Measurements from ENCODE around the gene DTWD2. TPM values are rescaled to one million over a fixed set of nuclear protein-coding genes. Genes with fewer than 3 reads are reported as not detected.

Gene DTWD2
- total and polyA plus RNA-seq, 2 of the 4 experiments (the other 2 are of a cell fraction), result 1.2 to 1.8 TPM

- H4K5ac ChIP-seq (ENCODE audit: low read depth, low read length), result no peak overlapping the region
- H3K9me3 ChIP-seq (ENCODE audit: control insufficient read depth, insufficient read depth, low read length), result no peaks in the 10 kb centered on the region
- H3K14ac ChIP-seq (replicated peaks; ENCODE audit: low read depth, low read length), result no peak overlapping the region
- H2BK5ac ChIP-seq (ENCODE audit: low read depth, low read length, poor library complexity, severe bottlenecking), result no peak overlapping the region
- no peak overlapping the region for H3K4me2 ChIP-seq (ENCODE audit: low read depth, low read length)
- dilution Hi-C loops (cut with HindIII; ENCODE audit: low sequenced_read_pairs, unreplicated experiment), result no loop called here
- H3K4me1 ChIP-seq (ENCODE audit: control insufficient read depth, insufficient read depth, low read length), result no peaks in the 10 kb centered on the region
- CTCF ChIA-PET, result no interaction called here
- ATAC-seq (ENCODE audit: low read depth) (no peak), DNase-seq (no peak)
- H2BK15ac ChIP-seq (ENCODE audit: low read depth, low read length), result no peak overlapping the region
- no TSS peak for BruUV-seq (replicated peaks)
- H4K20me1 ChIP-seq (ENCODE audit: insufficient read depth, low read length), result no peaks in the 10 kb centered on the region
- H3K9me1 ChIP-seq (ENCODE audit: insufficient read depth, low read length), result no peaks in the 10 kb centered on the region
- TF ChIP-seq BHLHE40 (IDR thresholded peaks at IDR 0.05; ENCODE audit: low read depth, low read length) (no peak), SMC3 (IDR thresholded peaks at IDR 0.05; ENCODE audit: low read depth, low read length) (no peak), USF2 (IDR thresholded peaks at IDR 0.05; ENCODE audit: low read depth, low read length) (no peak), RFX5 (IDR thresholded peaks at IDR 0.05; ENCODE audit: low read depth, low read length) (no peak), MAFK (IDR thresholded peaks at IDR 0.05; ENCODE audit: low read depth, low read length) (no peak), MXI1 (IDR thresholded peaks at IDR 0.05; ENCODE audit: borderline replicate concordance, low read depth, low read length) (no peak)
- no peak overlapping the region for H4K8ac ChIP-seq (ENCODE audit: low read depth in 2 of 2, low read length in 2 of 2)
- H2AK9ac ChIP-seq (replicated peaks; ENCODE audit: low read depth, low read length, poor library complexity), result no peak overlapping the region
- no peak overlapping the region for H3K4ac ChIP-seq (ENCODE audit: low read depth, low read length)
- H2BK20ac ChIP-seq (ENCODE audit: low read depth, low read length), result no peak overlapping the region
- H3K23ac ChIP-seq (ENCODE audit: low read depth, low read length), result no peak overlapping the region
- H3K79me1 ChIP-seq (ENCODE audit: low read depth in 1 of 2, low read length in 2 of 2), result no peaks in the 10 kb centered on the region
- H3K27me3 ChIP-seq (ENCODE audit: control insufficient read depth, insufficient read depth, low read length), result no peaks in the 10 kb centered on the region
- no peak overlapping the region for H3K9ac ChIP-seq (ENCODE audit: low read depth, low read length)
- no peak overlapping the region for H2BK120ac ChIP-seq (ENCODE audit: low read depth, low read length)
- H4K91ac ChIP-seq (ENCODE audit: insufficient read depth, low read depth, low read length), result no peak overlapping the region
- in situ Hi-C loops (cut with MboI; ENCODE audit: low sequenced_read_pairs), result loop anchor here (25.0 kb wide), 1 partner anchor 1334 kb away; no protein-coding TSS in a partner anchor
- intact Hi-C loops (cut with micrococcal nuclease), result no loop called here
- H2AFZ ChIP-seq (replicated peaks; ENCODE audit: low read length, poor library complexity), result no peak overlapping the region
- no peak overlapping the region for H3K4me3 ChIP-seq (ENCODE audit: insufficient read depth, low read depth, low read length)
- H3K27ac ChIP-seq (ENCODE audit: insufficient read depth, low read length), result no peak overlapping the region
- no CpG with 5 or more reads among the region's 3 CpGs for WGBS, 2 experiments (ENCODE audit: extremely low coverage in 2 of 2, insufficient read length in 1 of 2)
- H3K56ac ChIP-seq (ENCODE audit: extremely low read depth, insufficient read depth, low read length), result no peak overlapping the region
- POLR2A ChIA-PET (ENCODE audit: unreplicated experiment), result no interaction called here
- H3K18ac ChIP-seq (ENCODE audit: low read depth, low read length), result no peak overlapping the region
- no peak overlapping the region for H2AK5ac ChIP-seq (ENCODE audit: low read depth, low read length)
- H3K36me3 ChIP-seq (ENCODE audit: control insufficient read depth, insufficient read depth, low read length), result no peaks in the 10 kb centered on the region
Observed at GRCh38 chr5:118796081-118796480, 192.3 kb downstream of the DTWD2 start.
